GM21723 (cell line): ENCODE results near the gene LAMB3.

Experiments used
- ATAC-seq: cut with Tn5 transposase; IDR thresholded peaks from one replicate; pipeline ENCODE4 v1.9.1; 2021; ENCODE audit warnings: mild to moderate bottlenecking, moderate library complexity; ENCODE audit not compliant: unreplicated experiment

Gene LAMB3

DNA sequence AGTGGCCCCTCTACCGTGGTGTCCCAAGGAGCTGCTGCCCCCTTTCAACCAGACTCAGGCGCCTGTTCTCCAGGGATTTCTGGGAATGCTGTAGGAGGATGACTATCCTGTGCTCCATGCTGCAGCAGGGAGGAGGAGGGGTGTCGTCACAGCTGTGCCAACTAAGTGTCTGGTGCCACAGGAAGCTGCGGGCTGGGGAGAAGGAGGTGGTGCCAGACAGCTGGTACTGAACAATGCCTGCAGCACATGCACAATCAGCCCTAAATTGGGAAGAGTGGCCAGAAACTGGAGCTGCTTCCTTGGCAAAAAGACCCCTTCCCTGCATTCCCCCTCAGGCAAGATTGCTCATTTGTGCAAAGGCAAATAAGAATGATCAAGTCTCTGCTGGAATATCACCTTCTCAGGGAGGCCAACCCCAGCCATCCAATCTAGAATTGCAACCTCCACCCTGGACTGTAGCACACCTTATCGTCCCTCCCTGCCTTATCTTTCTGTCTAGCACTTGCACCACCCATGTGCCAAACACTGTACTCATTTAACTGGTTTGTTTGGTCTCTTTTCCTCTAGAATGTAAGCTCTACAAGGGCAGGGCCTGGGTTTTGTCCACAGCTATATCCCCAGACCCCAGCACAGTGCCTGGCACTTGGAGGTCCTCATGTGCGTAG, 33.3 kb downstream of the LAMB3 start:
- ATAC-seq, result no peak

DNA sequence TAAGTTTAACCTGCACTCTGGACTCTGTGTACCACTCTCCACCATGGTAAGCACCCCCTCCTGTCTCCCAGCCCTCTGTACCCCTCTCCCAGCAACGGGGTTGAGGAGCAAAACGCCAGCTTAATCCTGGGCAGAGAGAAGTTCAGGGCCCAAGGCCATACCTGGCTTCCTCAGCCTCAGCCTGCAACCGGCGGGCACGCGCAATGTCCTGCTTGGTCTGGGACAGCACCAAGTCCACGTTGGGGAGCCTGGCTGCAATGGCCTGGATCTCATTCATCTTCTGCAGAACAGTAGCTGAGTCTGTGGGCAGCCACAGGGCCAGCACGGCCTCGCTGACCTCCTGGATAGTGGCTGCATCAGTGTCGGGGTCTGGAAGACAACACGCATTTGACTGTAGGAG, 33.9 kb downstream of the LAMB3 start:
- no peak for ATAC-seq

DNA sequence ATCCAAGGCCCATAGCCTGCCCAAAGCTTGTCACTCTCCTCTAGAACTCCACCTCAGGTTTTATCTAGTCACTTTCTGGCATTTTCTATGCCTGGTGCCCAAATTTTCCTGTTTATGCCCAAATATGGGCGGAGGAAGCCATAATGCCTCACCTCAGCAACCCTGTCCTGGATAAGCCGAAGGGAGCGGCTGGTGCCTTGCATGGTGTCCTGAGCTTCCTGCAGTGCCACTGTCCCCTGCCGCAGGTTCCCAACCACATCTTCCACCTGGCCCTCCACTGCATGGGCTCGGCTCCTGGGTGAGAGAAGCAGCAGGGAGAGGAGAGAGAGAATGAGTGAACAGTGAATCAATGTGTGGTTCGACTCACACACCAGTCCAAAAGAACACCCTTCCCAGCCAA, 34.5 kb downstream of the LAMB3 start:
- no peak for ATAC-seq

DNA sequence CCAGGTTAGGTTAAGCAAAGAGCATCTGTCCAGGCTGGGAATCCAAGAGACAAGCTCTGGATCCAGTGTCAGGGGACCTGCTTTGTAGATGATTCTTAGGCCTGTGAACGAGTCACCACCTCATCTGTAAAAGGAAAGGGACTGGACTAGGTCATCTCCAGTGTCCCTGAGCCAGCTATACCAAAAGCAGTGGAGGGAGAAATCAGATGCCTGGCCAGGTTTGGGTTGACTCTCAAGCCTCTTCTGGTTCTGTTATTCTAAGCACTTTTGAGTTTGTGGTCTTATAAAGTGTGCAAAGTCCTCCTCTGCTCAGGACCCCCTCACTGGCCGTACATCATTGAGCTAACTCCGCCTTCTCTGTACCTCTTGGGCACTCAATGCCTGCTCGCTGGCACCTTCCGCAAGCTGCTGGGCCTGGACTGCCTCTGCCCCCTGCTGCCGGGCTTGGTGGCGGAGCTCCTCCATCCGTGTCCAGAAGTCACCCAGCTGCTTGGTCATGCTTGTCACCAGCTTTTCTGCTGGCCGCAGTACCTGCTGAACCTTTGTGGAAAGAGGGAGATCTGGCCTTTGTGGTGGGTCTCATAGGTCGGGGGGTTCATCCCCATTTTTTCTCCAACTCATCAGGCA, 35.1 kb downstream of the LAMB3 start:
- no peak for ATAC-seq

DNA sequence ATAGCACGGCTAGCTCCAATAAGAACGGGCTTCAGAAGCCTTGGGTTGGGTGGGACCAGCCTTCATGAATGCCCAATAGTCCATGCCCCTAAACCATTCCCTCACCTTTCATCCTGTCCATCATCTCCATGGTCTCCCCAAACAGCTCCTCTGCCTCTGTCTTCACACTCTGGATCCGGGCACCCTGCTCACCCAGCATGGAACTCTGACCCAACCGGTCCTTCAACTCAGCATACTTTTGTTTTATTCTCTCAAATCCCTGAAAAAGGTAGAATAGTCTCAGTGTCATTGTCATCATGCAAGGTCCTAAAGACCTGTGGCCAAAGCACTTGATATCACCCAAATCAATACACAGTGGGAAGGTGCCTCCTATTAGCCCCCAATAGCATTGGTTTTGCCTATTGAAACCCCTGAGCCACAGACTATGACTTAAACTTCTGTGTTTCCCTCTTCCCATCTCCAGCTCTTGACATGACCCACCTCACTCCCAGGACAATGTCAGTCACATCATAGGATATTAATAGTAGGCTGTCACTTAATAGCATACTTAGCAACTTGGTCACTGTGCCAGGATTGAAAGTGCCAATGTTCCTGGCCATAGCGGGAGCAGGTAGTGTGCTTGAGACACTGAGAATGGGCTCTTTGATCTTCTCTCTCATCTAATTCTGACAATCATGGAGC, 35.7 kb downstream of the LAMB3 start:
- no peak for ATAC-seq

DNA sequence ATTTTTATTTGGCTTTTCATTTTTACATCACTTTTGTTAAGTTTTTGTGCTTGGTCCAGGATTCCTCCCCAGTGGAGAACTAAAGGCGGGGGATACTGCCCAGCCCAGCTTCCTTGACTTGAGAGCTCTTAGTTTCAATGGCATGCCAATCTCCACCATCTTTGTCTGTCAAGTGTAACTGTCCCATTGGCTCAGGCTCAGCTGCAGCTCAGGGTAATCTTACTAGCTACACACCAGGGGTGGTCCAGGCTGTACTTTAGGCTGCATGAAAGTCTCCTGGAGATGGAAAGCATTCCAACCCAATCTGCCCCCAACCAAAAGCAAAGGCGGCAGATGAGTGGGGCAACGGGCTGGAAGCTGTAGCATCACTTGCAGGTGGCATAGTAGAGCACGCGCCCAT, 37.3 kb downstream of the LAMB3 start:
- no peak for ATAC-seq

DNA sequence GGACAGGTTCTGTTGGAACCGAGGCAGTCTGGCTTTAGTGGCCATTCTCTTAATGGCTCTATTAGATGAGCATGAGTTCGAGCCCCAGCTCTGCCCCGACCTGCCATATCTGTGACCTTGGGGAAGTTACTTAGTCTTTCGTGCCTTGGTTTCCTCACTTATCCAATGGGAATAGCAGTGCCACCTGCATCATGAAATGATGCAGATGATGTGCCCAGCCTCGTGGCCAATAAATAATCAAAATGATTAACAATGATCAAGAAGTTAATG, 38.1 kb downstream of the LAMB3 start:
- no peak for ATAC-seq

DNA sequence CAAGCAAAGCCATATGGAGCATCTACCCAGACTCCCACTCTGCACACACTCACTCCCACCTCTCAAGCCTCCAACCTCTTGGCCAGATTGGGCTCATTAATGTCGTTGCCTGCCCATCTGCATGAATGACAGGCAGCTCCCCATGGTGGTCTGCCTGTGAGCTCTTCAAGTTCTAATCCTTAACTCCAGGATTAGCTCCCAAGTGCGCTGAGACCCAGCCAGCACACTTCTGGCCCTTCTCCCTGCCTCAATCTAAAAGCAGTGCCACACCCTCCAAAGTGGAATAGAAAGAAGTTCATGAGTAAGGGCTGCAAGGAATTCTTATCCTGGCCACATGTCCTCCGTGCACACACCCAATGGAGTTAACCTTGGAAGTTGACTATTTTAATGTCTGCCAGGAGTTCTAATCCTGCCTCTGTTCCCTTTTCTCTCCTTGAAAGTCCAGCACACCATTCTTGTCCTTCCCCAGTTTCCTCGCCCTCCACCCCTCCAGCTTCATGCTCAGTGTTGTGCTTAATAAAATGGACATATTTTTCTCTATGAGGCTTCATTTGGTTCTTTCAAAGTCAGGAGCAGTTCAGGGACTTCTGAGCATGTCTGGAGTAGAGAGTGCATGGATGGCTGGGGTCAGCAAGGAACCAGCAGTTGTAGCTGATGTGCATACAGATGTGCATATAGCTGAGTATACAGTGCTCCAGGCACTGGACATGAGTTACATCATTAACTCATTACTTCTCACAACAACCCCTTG, 38.6 kb downstream of the LAMB3 start:
- ATAC-seq, result no peak

DNA sequence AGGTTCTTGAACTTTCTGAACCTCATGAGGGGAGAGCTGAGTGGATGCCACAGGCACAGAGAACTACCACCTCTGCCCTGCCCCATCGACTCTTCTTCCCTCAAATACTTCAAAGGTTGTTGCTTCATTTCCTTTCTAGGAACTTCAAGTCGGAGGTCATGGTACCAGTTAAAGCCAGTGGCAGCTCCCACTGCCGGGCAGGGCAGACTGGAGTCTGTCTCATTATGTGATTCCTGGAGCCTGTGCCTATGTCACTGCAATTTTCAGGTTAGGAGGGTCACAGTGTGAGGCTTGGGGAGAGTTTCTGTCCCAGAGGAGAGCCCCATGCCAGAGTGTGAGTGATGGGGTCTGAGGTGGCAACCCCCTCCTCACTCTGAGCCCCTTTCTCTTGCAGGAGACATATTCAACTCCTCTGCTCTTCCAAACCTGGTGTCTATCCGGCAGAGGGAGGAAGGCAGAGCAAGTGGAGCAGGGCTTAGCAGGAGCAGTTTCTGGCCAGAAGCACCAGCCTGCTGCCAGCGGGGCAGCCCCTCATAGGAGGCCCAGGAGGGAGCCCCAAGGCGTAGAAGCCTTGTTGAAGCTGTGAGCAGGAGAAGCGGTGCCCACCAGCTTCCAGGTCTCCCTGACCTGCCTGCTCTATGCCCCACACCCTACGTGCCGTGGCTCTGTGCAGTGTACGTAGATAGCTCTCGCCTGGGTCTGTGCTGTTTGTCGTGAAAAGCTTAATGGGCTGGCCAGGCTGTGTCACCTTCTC, 39.4 kb downstream of the LAMB3 start:
- no peak for ATAC-seq

DNA sequence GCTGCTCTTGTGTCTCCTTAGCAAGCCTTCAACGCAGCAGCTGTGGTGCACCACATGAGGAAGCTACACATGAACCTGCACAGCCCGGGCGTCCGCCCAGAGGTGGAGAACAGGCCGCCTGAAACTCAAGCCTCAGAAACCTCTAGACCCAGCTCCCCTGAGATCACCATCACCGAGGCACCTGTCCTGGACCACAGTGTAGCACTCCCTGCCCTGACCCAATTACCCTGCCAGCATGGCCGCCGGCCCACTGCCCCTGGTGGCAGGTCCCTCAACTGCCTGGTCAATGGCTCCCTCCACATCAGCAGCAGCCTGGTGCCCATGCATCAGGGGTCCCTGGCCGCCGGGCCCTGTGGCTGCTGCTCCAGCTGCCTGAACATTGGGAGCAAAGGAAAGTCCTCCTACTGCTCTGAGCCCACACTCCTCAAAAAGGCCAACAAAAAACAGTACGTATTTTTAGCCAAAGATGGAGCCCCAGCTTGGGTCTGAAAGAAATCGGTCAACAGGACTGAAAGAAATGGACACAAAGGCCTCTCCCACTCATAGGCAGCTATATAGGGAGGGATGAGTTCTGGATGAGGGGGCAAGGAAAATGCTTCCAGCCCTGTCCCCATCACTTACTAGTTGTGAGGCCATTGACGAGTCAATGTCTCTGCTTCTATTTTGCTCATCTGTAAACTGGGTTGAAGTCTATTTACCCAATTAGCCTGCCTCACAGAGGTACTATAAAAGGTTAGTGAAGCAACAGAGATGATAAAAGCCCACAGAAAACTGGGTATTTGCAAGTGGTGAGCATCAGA, 40.3 kb downstream of the LAMB3 start:
- no peak for ATAC-seq

DNA sequence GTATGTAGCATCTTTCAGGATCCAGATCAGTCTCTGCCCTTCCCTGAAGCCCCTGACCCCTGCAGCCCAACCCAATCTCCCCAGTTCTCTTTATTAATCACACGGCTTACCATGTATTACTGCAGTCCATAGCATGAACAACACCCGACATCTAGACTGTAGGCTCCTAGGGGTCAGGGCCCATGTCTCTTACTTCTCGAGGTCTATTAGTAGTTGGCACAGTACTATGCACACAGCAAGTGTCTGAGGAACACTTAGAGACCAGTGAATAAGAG, 41.7 kb downstream of the LAMB3 start:
- ATAC-seq, result no peak

DNA sequence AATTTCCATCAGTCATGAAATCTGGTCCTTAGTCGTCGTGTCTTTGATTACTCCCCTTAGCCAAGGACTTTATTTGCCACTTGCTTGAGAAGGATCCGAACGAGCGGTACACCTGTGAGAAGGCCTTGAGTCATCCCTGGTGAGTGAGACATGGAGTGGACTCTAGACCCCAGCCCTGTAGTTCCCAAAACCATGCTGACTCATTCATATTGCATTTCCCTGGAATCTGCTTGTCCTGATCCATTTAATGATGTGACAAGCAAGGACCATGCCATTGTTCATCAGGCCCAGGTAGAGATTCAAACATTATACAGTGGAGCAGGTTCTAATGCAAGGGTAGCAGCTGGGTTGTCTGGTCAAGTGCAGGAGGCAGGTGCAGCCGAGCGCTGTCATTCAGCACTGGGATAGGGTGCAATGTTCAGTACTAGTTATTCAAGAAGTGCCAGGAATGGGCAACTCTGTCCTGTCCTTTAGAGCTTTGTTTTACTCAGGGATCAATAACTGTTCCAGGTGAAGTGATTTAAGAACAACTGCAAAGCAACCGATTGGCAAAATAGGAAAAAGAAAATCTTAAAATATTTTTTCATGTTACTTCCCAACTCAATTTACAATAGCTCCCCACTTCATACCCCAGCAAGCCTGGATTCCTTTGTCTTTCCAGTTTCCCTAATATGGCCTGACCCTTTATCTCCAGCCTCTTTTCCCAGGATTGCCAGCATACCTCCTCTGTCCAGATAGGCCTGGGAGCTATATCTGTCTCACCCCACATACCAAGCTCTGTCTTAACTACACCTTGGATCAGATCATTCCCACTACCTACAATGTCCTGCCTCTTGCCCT, 42.2 kb downstream of the LAMB3 start:
- no peak for ATAC-seq

DNA sequence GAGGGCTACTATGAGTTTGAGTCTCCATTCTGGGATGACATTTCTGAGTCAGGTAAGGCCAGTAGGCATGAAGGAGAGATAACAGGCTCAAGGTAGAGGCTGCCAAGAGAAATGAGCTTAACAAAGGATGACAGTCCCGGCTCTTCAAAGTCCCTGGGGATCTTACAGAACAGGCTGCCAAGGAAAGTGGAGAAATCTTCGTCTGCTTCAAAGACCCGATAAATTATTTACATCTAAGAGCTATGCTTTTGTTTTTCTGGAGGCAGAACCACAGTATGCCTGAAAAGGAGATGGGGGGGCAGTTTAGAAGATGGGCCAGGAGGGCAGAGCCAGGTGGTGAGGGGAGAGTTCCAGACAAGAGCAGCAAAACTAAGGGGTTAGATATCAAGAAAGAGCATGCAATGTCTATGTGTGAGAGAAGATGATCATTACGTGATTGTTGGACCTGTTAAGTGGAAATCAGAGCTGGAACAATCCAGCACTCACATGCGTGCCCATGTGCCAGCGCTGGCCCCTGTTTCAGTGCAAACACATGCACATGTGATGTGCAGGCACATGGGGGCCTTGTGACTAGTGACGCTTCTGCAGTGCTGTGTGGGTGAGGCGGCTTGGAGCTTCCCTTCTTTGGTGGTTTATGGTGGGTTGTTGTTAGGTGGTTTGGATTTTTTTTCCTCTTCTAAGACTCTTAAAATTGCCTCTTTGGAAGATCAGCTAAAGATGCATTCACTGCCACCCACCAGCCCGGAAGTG, 43.0 kb downstream of the LAMB3 start:
- ATAC-seq, result no peak

DNA sequence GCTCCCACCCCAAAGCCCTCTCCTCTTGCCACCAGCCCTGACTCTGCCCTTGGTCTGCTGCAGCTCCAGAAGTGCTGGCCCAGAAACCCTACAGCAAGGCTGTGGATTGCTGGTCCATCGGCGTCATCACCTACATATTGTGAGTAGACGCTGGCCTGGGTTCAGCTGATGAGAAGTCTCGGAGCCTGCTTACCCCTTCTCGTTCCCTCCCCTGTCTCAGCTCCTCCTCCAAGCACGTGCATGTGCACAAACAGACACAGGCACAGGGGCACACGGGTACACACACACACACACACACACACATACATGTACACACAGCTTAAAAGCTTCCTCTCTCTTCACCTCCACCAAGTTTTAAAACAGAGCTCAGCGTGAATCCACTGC, 44.4 kb downstream of the LAMB3 start:
- ATAC-seq, result no peak

DNA sequence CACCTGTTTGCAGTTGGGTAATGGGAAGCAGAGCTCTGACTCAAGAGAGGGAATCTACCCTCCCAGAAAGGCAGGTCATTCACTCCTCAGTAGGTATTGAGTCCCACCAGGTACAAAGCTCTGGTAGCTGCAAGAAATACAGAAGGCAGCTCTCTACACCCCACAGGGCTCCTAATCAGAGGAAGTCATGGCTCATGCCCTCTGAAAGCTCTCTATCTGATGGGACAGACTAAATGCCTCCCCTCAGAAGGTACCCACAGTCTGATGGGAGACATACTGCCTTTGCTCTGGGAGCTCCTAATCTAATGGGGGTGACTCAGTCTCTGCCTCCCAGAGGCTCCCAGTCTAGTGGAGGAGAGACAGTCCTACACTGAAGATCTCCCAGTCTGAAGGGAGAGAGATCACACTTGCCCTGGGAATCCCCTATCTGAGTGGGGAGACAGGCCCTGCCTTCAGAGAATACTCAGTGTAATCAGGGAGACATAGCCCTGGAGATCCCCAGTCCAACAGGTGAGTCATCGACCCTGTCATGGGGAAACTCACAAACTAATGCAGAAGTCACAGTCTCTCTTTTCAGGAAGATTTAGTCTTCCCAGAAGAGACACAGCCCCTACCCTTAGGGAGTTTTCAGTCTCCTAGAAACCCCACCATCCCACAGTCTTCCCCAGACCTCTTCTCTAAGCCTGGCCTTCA, 45.0 kb downstream of the LAMB3 start:
- ATAC-seq, result peak; percentile 88

DNA sequence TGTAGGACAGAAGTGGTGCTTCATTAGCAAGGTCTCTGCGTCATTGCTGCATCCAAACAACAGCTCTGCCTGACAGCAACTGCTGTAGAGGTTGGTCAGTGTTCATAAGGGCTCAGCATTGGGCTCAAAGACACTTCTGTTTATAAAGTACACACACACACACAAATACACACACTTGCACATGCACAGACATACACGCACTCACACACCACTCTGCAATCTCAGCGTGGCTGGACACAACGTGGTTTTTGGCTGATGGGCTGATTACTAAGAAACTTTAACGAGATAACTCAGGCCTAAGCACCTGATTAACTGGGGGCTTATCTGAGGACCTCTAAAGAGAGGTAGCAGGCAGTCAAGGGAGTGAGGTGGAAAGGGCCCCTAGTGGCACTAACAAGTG, 48.3 kb downstream of the LAMB3 start:
- no peak for ATAC-seq

DNA sequence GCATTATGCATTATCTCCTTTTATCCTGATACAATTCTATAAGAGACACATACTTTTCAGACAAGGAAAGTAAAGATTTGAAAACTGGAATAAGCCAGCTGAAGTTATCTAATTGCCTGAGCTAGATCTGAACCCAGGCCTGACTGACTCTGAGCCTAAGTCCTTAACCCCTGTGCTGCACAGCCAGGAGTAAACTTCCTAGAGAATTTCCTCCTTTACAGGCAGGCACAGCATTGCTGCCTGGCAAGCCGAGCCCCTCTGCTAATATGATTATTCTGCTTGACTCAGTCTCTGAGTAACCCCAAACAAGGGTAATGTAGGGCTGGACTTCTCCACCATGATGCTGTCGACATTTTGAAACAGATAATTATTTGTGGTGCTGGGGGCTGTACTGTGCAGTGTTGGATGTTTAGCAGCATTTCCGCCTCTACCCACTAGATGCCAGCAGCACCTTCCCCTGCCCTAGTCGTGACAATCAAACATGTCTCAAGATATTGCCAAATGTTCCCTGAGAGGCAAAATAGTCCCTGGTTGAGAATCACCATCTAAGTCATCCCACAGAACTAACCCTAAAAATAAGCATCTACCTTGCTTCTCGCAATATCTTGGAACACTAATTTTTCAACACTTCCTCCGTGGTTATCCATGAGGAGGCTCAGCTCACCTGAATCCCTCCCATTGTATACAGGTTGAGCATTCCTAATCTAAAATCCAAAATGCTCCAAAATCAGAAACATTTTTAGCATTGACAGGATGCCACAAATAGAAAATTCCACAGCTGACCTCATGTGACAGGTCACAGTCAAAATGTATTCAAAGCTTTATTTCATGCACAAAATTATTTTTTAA, 50.2 kb downstream of the LAMB3 start:
- no peak for ATAC-seq

DNA sequence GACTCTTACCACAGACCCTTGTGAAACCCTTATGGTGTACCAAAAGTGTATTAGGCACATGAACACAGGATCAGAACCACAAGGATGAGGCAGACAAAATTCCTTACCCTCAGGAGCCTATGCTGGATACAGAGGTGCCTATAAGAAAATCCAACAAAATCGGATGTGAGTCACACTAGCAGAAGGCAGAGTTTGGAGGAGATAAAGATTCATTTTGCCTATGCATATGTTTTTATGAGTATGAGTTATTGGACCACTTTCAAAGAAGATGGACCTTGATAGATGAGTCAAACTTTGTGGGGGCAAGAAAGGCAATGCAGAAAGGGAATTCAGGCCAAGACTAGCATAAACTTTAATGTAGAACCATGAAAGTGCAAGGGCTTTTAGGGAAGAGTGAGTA, 51.7 kb downstream of the LAMB3 start:
- no peak for ATAC-seq
